Measurements from ENCODE around the gene SKIC8. TPM values are rescaled to one million over a fixed set of nuclear protein-coding genes. Genes with fewer than 3 reads are reported as not detected.
A peak's percentile ranks its signal among the peaks of the same experiment; 100 is the strongest.

SKIC8 gene
- total RNA-seq = 91.1 TPM
- polyA plus RNA-seq = 63.9 TPM
- long read RNA-seq, donor 1, transcript WDR61-201 (11 exons, 1,387 nt) = major isoform, 7 of 7 reads
- long read RNA-seq, donor 1, partial matches to known transcripts = 0 of 7 reads
- long read RNA-seq, donor 1, other reads (novel, unspliced or antisense) = 0 of 7 reads
- long read RNA-seq, donor 2 = 0 reads
- long read RNA-seq, donor 3, transcript WDR61-201 (11 exons, 1,387 nt) = major isoform, 59 of 93 reads
- long read RNA-seq, donor 3, transcript WDR61-210 (1 exons, 3,629 nt) = minor isoform, 9 of 93 reads
- long read RNA-seq, donor 3, partial matches to known transcripts = 17 of 93 reads
- long read RNA-seq, donor 3, other reads (novel, unspliced or antisense) = 0 of 93 reads
- long read RNA-seq, donor 4, transcript WDR61-210 (1 exons, 3,629 nt) = minor isoform, 7 of 23 reads
- long read RNA-seq, donor 4, transcript WDR61-201 (11 exons, 1,387 nt) = major isoform, 15 of 23 reads
- long read RNA-seq, donor 4, partial matches to known transcripts = 0 of 23 reads
- long read RNA-seq, donor 4, other reads (novel, unspliced or antisense) = 0 of 23 reads
- long read RNA-seq, donor 5, transcript WDR61-201 (11 exons, 1,387 nt) = major isoform, 65 of 100 reads
- long read RNA-seq, donor 5, transcript WDR61-210 (1 exons, 3,629 nt) = minor isoform, 17 of 100 reads
- long read RNA-seq, donor 5, partial matches to known transcripts = 8 of 100 reads
- long read RNA-seq, donor 5, other reads (novel, unspliced or antisense) = 0 of 100 reads
- long read RNA-seq, donor 6, transcript WDR61-201 (11 exons, 1,387 nt) = major isoform, 27 of 37 reads
- long read RNA-seq, donor 6, transcript WDR61-210 (1 exons, 3,629 nt) = minor isoform, 6 of 37 reads
- long read RNA-seq, donor 6, partial matches to known transcripts = 0 of 37 reads
- long read RNA-seq, donor 6, other reads (novel, unspliced or antisense) = 0 of 37 reads
- long read RNA-seq, donor 7, transcript WDR61-201 (11 exons, 1,387 nt) = major isoform, 38 of 75 reads
- long read RNA-seq, donor 7, transcript WDR61-210 (1 exons, 3,629 nt) = minor isoform, 16 of 75 reads
- long read RNA-seq, donor 7, partial matches to known transcripts = 17 of 75 reads
- long read RNA-seq, donor 7, other reads (novel, unspliced or antisense) = 0 of 75 reads
- long read RNA-seq, donor 8, transcript WDR61-210 (1 exons, 3,629 nt) = minor isoform, 5 of 17 reads
- long read RNA-seq, donor 8, transcript WDR61-201 (11 exons, 1,387 nt) = major isoform, 10 of 17 reads
- long read RNA-seq, donor 8, partial matches to known transcripts = 0 of 17 reads
- long read RNA-seq, donor 8, other reads (novel, unspliced or antisense) = 0 of 17 reads
- long read RNA-seq, donor 9, transcript WDR61-201 (11 exons, 1,387 nt) = major isoform, 27 of 36 reads
- long read RNA-seq, donor 9, partial matches to known transcripts = 0 of 36 reads
- long read RNA-seq, donor 9, other reads (novel, unspliced or antisense) = 0 of 36 reads
- long read RNA-seq, donor 10, transcript WDR61-201 (11 exons, 1,387 nt) = major isoform, 19 of 26 reads
- long read RNA-seq, donor 10, partial matches to known transcripts = 0 of 26 reads
- long read RNA-seq, donor 10, other reads (novel, unspliced or antisense) = 0 of 26 reads

GRCh38 chr15:78299101-78299930, at the start of gene SKIC8:
SKIC8 (minus strand) TSS chr15:78299609; CDS start chr15:78295686, 3,923 bp downstream.
- under 1% methylated on average over 55 of the region's 55 CpGs for WGBS
- peak within 1 kb of the TSS; percentile 16 to 64 for H3K27ac ChIP-seq (ENCODE audit: low read depth in 1 of 2, low read length in 1 of 2)
- peak; percentile 74 to 97 (median 92) for DNase-seq (ENCODE audit: low read depth in 6 of 9, low spot score in 9 of 9)

GRCh38 chr15:78347586-78348543, 48.5 kb upstream of the SKIC8 start:
- Histone ChIP-seq H3K27ac (ENCODE audit: low read depth in 1 of 2, low read length in 1 of 2) (no peak overlapping the region), H3K9me3 (ENCODE audit: control insufficient read depth in 2 of 2, insufficient read depth in 1 of 2, low read length in 1 of 2) (no peaks in the 10 kb centered on the region), H3K36me3 (ENCODE audit: control insufficient read depth in 2 of 2, insufficient read depth in 2 of 2, low read length in 1 of 2) (no peaks in the 10 kb centered on the region), H3K4me3 (ENCODE audit: low read length in 2 of 2) (no peak overlapping the region), H3K4me1 (ENCODE audit: control insufficient read depth in 2 of 2, insufficient read depth in 2 of 2, low read length in 2 of 2) (no peaks in the 10 kb centered on the region), H3K27me3 (ENCODE audit: control insufficient read depth in 2 of 2, insufficient read depth in 1 of 2, low read length in 1 of 2) (peaks cover 0 to 27% of the 10 kb centered on the region in 2 donors)
- 93% methylated on average over 17 of the region's 17 CpGs for WGBS
- DNase-seq (ENCODE audit: low read depth in 6 of 9, low spot score in 9 of 9) = no peak

More at GRCh38 chr15:78299101-78299930, at the start of gene SKIC8:
- peaks cover 5 to 8% of the 10 kb centered on the region in 2 donors for H3K4me1 ChIP-seq (ENCODE audit: control insufficient read depth in 2 of 2, insufficient read depth in 2 of 2, low read length in 2 of 2)
- H3K27me3 ChIP-seq (ENCODE audit: control insufficient read depth in 2 of 2, insufficient read depth in 1 of 2, low read length in 1 of 2) = peaks cover 0 to 15% of the 10 kb centered on the region in 2 donors
- H3K36me3 ChIP-seq (ENCODE audit: control insufficient read depth in 2 of 2, insufficient read depth in 2 of 2, low read length in 1 of 2) = peaks cover under 1 to 5% of the 10 kb centered on the region in 2 donors
- peak within 1 kb of the TSS; percentile 77 to 95 for H3K4me3 ChIP-seq (ENCODE audit: low read length in 2 of 2)
- no peaks in the 10 kb centered on the region for H3K9me3 ChIP-seq (ENCODE audit: control insufficient read depth in 2 of 2, insufficient read depth in 1 of 2, low read length in 1 of 2)

- 97% methylated on average over 9 of the region's 9 CpGs for WGBS
- peaks cover 0 to 4% of the 10 kb centered on the region in 2 donors for H3K4me1 ChIP-seq (ENCODE audit: control insufficient read depth in 2 of 2, insufficient read depth in 2 of 2, low read length in 2 of 2)
- DNase-seq (ENCODE audit: low read depth in 6 of 9, low spot score in 9 of 9) = no peak
- no peaks in the 10 kb centered on the region for H3K9me3 ChIP-seq (ENCODE audit: control insufficient read depth in 2 of 2, insufficient read depth in 1 of 2, low read length in 1 of 2)
- H3K27ac ChIP-seq (ENCODE audit: low read depth in 1 of 2, low read length in 1 of 2) = no peak overlapping the region
- H3K4me3 ChIP-seq (ENCODE audit: low read length in 2 of 2) = no peak overlapping the region
- H3K27me3 ChIP-seq (ENCODE audit: control insufficient read depth in 2 of 2, insufficient read depth in 1 of 2, low read length in 1 of 2) = peaks cover 23 to 50% of the 10 kb centered on the region in 2 donors
- H3K36me3 ChIP-seq (ENCODE audit: control insufficient read depth in 2 of 2, insufficient read depth in 2 of 2, low read length in 1 of 2) = no peaks in the 10 kb centered on the region
These were observed 46.2 kb upstream of the SKIC8 start for GRCh38 chr15:78345396-78346125.

- 93% methylated on average over 12 of the region's 12 CpGs for WGBS
- H3K27ac ChIP-seq (ENCODE audit: low read depth in 1 of 2, low read length in 1 of 2) = no peak overlapping the region
These were observed 44.1 kb upstream of the SKIC8 start for GRCh38 chr15:78343276-78344060.

GRCh38 chr15:78342021-78342420, 42.6 kb upstream of the SKIC8 start:
- 77% methylated on average over 5 of the region's 5 CpGs for WGBS
- peaks cover 0 to 3% of the 10 kb centered on the region in 2 donors for H3K9me3 ChIP-seq (ENCODE audit: control insufficient read depth in 2 of 2, insufficient read depth in 1 of 2, low read length in 1 of 2)
- no peaks in the 10 kb centered on the region for H3K36me3 ChIP-seq (ENCODE audit: control insufficient read depth in 2 of 2, insufficient read depth in 2 of 2, low read length in 1 of 2)
- DNase-seq (ENCODE audit: low read depth in 6 of 9, low spot score in 9 of 9) = no peak
- no peak overlapping the region for H3K4me3 ChIP-seq (ENCODE audit: low read length in 2 of 2)
- H3K27ac ChIP-seq (ENCODE audit: low read depth in 1 of 2, low read length in 1 of 2) = no peak overlapping the region
- H3K4me1 ChIP-seq (ENCODE audit: control insufficient read depth in 2 of 2, insufficient read depth in 2 of 2, low read length in 2 of 2) = peaks cover 0 to 9% of the 10 kb centered on the region in 2 donors
- H3K27me3 ChIP-seq (ENCODE audit: control insufficient read depth in 2 of 2, insufficient read depth in 1 of 2, low read length in 1 of 2) = peaks cover 44 to 79% of the 10 kb centered on the region in 2 donors

More at GRCh38 chr15:78343276-78344060, 44.1 kb upstream of the SKIC8 start:
- DNase-seq (ENCODE audit: low read depth in 6 of 9, low spot score in 9 of 9) = no peak
- Histone ChIP-seq H3K27me3 (ENCODE audit: control insufficient read depth in 2 of 2, insufficient read depth in 1 of 2, low read length in 1 of 2) (peaks cover 44 to 71% of the 10 kb centered on the region in 2 donors), H3K4me3 (ENCODE audit: low read length in 2 of 2) (no peak overlapping the region), H3K36me3 (ENCODE audit: control insufficient read depth in 2 of 2, insufficient read depth in 2 of 2, low read length in 1 of 2) (no peaks in the 10 kb centered on the region), H3K4me1 (ENCODE audit: control insufficient read depth in 2 of 2, insufficient read depth in 2 of 2, low read length in 2 of 2) (peaks cover 0 to 9% of the 10 kb centered on the region in 2 donors), H3K9me3 (ENCODE audit: control insufficient read depth in 2 of 2, insufficient read depth in 1 of 2, low read length in 1 of 2) (peaks cover 0 to 3% of the 10 kb centered on the region in 2 donors)

DNA sequence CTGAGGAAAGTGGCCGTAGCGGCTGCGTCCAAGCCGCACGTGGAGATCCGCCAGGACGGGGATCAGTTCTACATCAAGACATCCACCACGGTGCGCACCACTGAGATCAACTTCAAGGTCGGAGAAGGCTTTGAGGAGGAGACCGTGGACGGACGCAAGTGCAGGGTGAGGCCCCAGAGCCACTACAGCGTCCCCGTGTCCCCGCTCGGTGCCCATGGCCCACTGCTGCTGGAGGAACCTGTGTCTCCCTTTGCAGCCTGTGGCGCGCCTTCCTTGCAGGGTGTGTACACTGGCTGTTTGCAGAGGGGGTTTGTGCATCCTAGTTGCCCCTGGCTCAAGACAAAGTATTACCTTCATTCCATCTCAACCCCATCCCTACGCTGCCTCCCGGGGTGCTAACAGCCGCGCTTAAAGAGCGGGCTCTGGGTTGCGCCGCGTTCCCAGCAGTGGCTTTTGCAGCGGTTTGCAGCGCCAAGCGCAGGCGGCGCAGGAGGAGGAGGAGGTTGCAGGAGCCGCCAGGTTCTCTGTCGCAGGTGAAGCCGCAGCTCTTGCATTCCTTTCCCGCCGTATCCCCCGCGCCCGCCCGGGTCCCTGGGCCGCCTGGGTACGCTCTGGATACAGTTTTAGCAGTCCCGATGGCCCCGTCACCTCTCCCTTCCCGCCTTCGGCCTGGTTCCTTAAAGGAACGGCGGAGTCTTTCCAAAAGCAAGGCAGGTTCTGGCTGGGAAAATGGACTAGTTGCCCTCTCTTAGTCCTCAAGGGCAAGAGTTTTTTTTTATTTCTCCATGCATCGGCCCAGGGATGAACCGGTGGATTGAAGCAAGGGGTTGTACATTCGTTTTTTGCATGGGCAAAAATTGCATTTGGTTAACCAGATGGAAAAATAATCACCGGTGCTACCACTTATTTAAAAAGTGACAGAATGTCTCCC, 41.9 kb upstream of the SKIC8 start:
- Histone ChIP-seq H3K36me3 (ENCODE audit: control insufficient read depth in 2 of 2, insufficient read depth in 2 of 2, low read length in 1 of 2) (no peaks in the 10 kb centered on the region), H3K4me3 (ENCODE audit: low read length in 2 of 2) (no peak overlapping the region), H3K27me3 (ENCODE audit: control insufficient read depth in 2 of 2, insufficient read depth in 1 of 2, low read length in 1 of 2) (peaks cover 44 to 85% of the 10 kb centered on the region in 2 donors), H3K9me3 (ENCODE audit: control insufficient read depth in 2 of 2, insufficient read depth in 1 of 2, low read length in 1 of 2) (peaks cover 0 to 3% of the 10 kb centered on the region in 2 donors), H3K27ac (ENCODE audit: low read depth in 1 of 2, low read length in 1 of 2) (no peak overlapping the region), H3K4me1 (ENCODE audit: control insufficient read depth in 2 of 2, insufficient read depth in 2 of 2, low read length in 2 of 2) (peaks cover 0 to 9% of the 10 kb centered on the region in 2 donors)
- 9% methylated on average over 53 of the region's 53 CpGs for whole genome bisulfite sequencing
- DNase-seq (ENCODE audit: low read depth in 6 of 9, low spot score in 9 of 9) = no peak

Measured in thymus (tissue), 14 donors.